Neural cell (in vitro differentiated cells): ENCODE results near the gene RGS5. TPM values are rescaled to one million over a fixed set of nuclear protein-coding genes. Genes with fewer than 3 reads are reported as not detected.

Source experiments
- H2AFZ ChIP-seq: fragments of 200-600, 300-800 bp; sonication (generic), shearing (Covaris generic); 2 replicates; pipeline ENCODE4 v1.6.0; 2014; ENCODE audit warnings: low read depth, mild to moderate bottlenecking, antibody characterized with exemption, low read length, moderate library complexity
- H3F3A ChIP-seq: fragments of 200-600 bp; shearing (Covaris generic); 2 replicates; pipeline ENCODE4 v1.6.1; 2016; ENCODE audit warnings: mild to moderate bottlenecking, moderate library complexity, mixed read lengths, antibody characterized with exemption, low read length; ENCODE audit not compliant: insufficient read depth, poor library complexity, severe bottlenecking
- H3K27ac ChIP-seq: fragments of 200-600, 300-800 bp; sonication (generic), shearing (Covaris generic); 2 replicates; pipeline ENCODE4 v1.5.1; 2014; ENCODE audit warnings: mild to moderate bottlenecking, low read length, moderate library complexity
- H3K27me3 ChIP-seq: fragments of 300-800, 200-600 bp; sonication (generic), shearing (Covaris generic); 2 replicates; pipeline ENCODE4 v1.6.0; 2014; ENCODE audit warnings: mild to moderate bottlenecking, low read depth, low read length, moderate library complexity; ENCODE audit not compliant: insufficient read depth
- H3K36me3 ChIP-seq: fragments of 300-800, 200-600 bp; sonication (generic), shearing (Covaris generic); 2 replicates; pipeline ENCODE4 v1.5.1; 2014; ENCODE audit warnings: mild to moderate bottlenecking, antibody characterized with exemption, low read length, moderate library complexity; ENCODE audit not compliant: insufficient read depth
- H3K4me2 ChIP-seq: fragments of 300-800, 200-600 bp; sonication (generic), shearing (Covaris generic); 2 replicates; pipeline ENCODE4 v1.6.0; 2014; ENCODE audit warnings: mild to moderate bottlenecking, low read length
- H3K4me3 ChIP-seq: fragments of 300-800, 200-600 bp; sonication (generic), shearing (Covaris generic); 2 replicates; pipeline ENCODE4 v1.5.1; 2014; ENCODE audit warnings: mild to moderate bottlenecking, low read length, moderate library complexity
- H3K79me2 ChIP-seq: fragments of 200-600 bp; shearing (Covaris generic); replicated peaks from 2 replicates; pipeline ENCODE4 v1.6.0; 2014; ENCODE audit warnings: mild to moderate bottlenecking, low read length, moderate library complexity; ENCODE audit not compliant: insufficient read depth
- H3K9ac ChIP-seq: fragments of 300-800, 200-600 bp; sonication (generic), shearing (Covaris generic); 2 replicates; pipeline ENCODE4 v1.6.1; 2016; ENCODE audit warnings: mild to moderate bottlenecking, low read length, mixed read lengths
- H3K9me2 ChIP-seq: fragments of 200-600 bp; shearing (Covaris generic); 2 replicates; pipeline ENCODE4 v1.6.1; 2016; ENCODE audit warnings: mild to moderate bottlenecking, low read length, mixed read lengths; ENCODE audit not compliant: insufficient read depth
- H3K9me3 ChIP-seq: fragments of 200-600, 300-800 bp; sonication (generic), shearing (Covaris generic); 2 replicates; pipeline ENCODE4 v1.6.1; 2016; ENCODE audit warnings: mild to moderate bottlenecking, mixed run types, low read length, moderate library complexity, mixed read lengths
- H4K20me1 ChIP-seq: fragments of 200-600 bp; shearing (Covaris generic); 2 replicates; pipeline ENCODE4 v1.6.1; 2016; ENCODE audit warnings: mild to moderate bottlenecking, mixed run types; ENCODE audit not compliant: insufficient read depth
- CTCF ChIP-seq: fragments of 450-650 bp; IDR thresholded peaks from 2 replicates; pipeline ENCODE4 v1.5.1; 2014; ENCODE audit warnings: antibody characterized with exemption, mild to moderate bottlenecking, moderate library complexity; ENCODE audit not compliant: poor library complexity, severe bottlenecking
- EP300 ChIP-seq: fragments of 450-650 bp; conservative IDR thresholded peaks from 2 replicates; pipeline ENCODE4 v1.6.1; 2014; ENCODE audit warnings: antibody characterized with exemption, mild to moderate bottlenecking, moderate library complexity; ENCODE audit not compliant: poor library complexity, severe bottlenecking
- EZH2 ChIP-seq: fragments of 200-600, 300-800 bp; shearing (Covaris generic), sonication (generic); IDR thresholded peaks from 2 replicates; pipeline ENCODE4 v1.6.1; 2014; ENCODE audit warnings: antibody characterized with exemption, low read length, borderline replicate concordance, mild to moderate bottlenecking; ENCODE audit not compliant: insufficient read depth, poor library complexity, severe bottlenecking
- POLR2AphosphoS5 ChIP-seq: IDR thresholded peaks from 2 replicates; pipeline ENCODE4 v1.6.1; 2012
- RAD21 ChIP-seq: fragments of 450-650 bp; conservative IDR thresholded peaks from 2 replicates; pipeline ENCODE4 v1.6.1; 2014; ENCODE audit warnings: antibody characterized with exemption, mild to moderate bottlenecking, moderate library complexity
- REST ChIP-seq: IDR thresholded peaks from 2 replicates; pipeline ENCODE4 v1.6.1; 2012; ENCODE audit warnings: borderline replicate concordance
- SMC3 ChIP-seq: fragments of 450-650 bp; conservative IDR thresholded peaks from 2 replicates; pipeline ENCODE4 v1.6.1; 2014; ENCODE audit warnings: antibody characterized with exemption, mild to moderate bottlenecking, moderate library complexity; ENCODE audit not compliant: poor library complexity
- TAF1 ChIP-seq: IDR thresholded peaks from 2 replicates; pipeline ENCODE4 v1.6.1; 2012; ENCODE audit warnings: low read depth
- polyA plus RNA-seq: library from polyadenylated mRNA; depleted of rRNA; stranded (reverse); fragments of >200 nt; gene quantifications from 2 replicates; pipeline ENCODE4 v1.2.3, GENCODE V29; 2014

RGS5 gene
- polyA plus RNA-seq, 1 donor from 2014 or later = 6.5 TPM

GRCh38 chr1:163188947-163189346 lies 13.8 kb downstream of the RGS5 start:
- Histone ChIP-seq H4K20me1 (no peaks in the 10 kb centered on the region), H3K9me3 (no peaks in the 10 kb centered on the region), H3K4me2 (no peak overlapping the region), H3K27ac (no peak overlapping the region), H2AFZ (no peak overlapping the region), H3K9me2 (no peaks in the 10 kb centered on the region), H3K27me3 (no peaks in the 10 kb centered on the region), H3K4me3 (no peak overlapping the region), H3K79me2 (no peaks in the 10 kb centered on the region), H3F3A (no peaks in the 10 kb centered on the region), H3K36me3 (no peaks in the 10 kb centered on the region), H3K9ac (no peak overlapping the region)
- TF ChIP-seq REST (no peak), EP300 (no peak), TAF1 (no peak), CTCF (no peak), EZH2 (no peak), SMC3 (no peak)

- H3K36me3 ChIP-seq = no peaks in the 10 kb centered on the region
- no peaks in the 10 kb centered on the region for H4K20me1 ChIP-seq
- no peak overlapping the region for H3K9ac ChIP-seq
- no peak overlapping the region for H3K4me2 ChIP-seq
- H3K27me3 ChIP-seq = no peaks in the 10 kb centered on the region
- no peak for TF ChIP-seq CTCF
- no peak for TF ChIP-seq POLR2AphosphoS5
- no peak for TF ChIP-seq REST
- no peak for TF ChIP-seq RAD21
- no peaks in the 10 kb centered on the region for H3K9me3 ChIP-seq
- H2AFZ ChIP-seq = no peak overlapping the region
- H3F3A ChIP-seq = no peaks in the 10 kb centered on the region
- H3K4me3 ChIP-seq = no peak overlapping the region
- H3K9me2 ChIP-seq = no peaks in the 10 kb centered on the region
- H3K27ac ChIP-seq = no peak overlapping the region
- H3K79me2 ChIP-seq = no peaks in the 10 kb centered on the region
These were observed 14.9 kb downstream of the RGS5 start for GRCh38 chr1:163187849-163188248.
